ENCODE data around the gene SPDEF. TPM values are rescaled to one million over a fixed set of nuclear protein-coding genes. Genes with fewer than 3 reads are reported as not detected.

The SPDEF gene
- total and polyA plus RNA-seq, 8 donors, result 0.93 to 6.0 (median 1.8) TPM

GRCh38 chr6:34537922-34538550 is 18.1 kb downstream of the SPDEF start:
- ATAC-seq (no peak), DNase-seq (no peak)
- no peak for TF ChIP-seq CTCF (IDR thresholded peaks at IDR 0.05)
- intact Hi-C loops (cut with DNase I), result loop anchor here in 1 of 2 donors (10.0 kb wide), 1 partner anchor 67 kb away; no protein-coding TSS in a partner anchor
- H3K27ac ChIP-seq, result no peak overlapping the region
- no peak overlapping the region for H3K4me3 ChIP-seq
- no peaks in the 10 kb centered on the region for H3K9me3 ChIP-seq
- H3K36me3 ChIP-seq, result no peaks in the 10 kb centered on the region
- H3K27me3 ChIP-seq, result no peaks in the 10 kb centered on the region
- H3K4me1 ChIP-seq, result no peaks in the 10 kb centered on the region

GRCh38 chr6:34536959-34537848 is 18.9 kb downstream of the SPDEF start:
- no peak for TF ChIP-seq CTCF (IDR thresholded peaks at IDR 0.05)
- intact Hi-C loops (cut with DNase I), result loop anchor here in 1 of 2 donors (10.0 kb wide), 1 partner anchor 68 kb away; no protein-coding TSS in a partner anchor
- H3K4me3 ChIP-seq, result no peak overlapping the region
- DNase-seq, result no peak
- H3K4me1 ChIP-seq, result no peaks in the 10 kb centered on the region
- no peaks in the 10 kb centered on the region for H3K9me3 ChIP-seq
- ATAC-seq, result no peak
- H3K36me3 ChIP-seq, result no peaks in the 10 kb centered on the region
- H3K27ac ChIP-seq, result no peak overlapping the region
- no peaks in the 10 kb centered on the region for H3K27me3 ChIP-seq

DNA sequence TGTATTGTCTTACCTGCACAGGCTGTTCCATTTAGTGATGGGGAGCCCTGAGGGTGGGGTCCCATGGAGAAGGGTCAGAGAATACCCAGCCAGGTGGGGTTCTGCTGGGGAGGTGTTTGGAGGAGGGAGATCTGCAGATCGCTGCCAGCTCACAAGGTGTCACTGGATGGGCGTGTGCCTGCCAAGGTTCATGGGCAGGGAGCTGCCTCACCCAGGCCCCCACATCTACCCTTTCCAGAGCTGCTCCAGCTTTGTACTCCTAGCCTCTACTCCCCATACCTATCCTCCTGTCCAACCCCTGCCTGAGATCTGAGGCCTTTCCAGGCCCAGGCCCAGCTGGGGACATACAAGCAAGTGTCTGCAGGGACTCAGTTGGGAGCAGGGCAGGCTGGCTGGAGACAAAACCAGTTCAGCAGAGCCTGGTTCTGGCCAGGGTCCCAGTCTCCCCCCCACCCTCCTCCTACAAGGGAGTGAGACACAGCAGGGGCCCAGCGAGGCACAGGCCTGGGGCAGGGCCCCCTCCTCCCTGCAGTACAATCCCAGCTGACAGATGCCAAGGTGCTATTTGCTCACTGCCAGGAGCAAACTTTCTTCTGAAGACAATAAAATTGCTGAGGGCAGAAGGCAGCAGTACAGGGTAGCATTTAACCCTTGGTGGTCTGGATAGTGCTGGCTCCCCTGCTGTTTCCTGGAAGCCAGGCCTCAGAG is 19.7 kb downstream of the SPDEF start:
- H3K36me3 ChIP-seq, result no peaks in the 10 kb centered on the region
- no peak for TF ChIP-seq CTCF (IDR thresholded peaks at IDR 0.05)
- peak in 1 of 4 donors; percentile 73 for DNase-seq
- ATAC-seq, result no peak
- intact Hi-C loops (cut with DNase I), result loop anchor here in 1 of 2 donors (10.0 kb wide), 1 partner anchor 68 kb away; no protein-coding TSS in a partner anchor
- H3K4me1 ChIP-seq, result no peaks in the 10 kb centered on the region
- H3K27ac ChIP-seq, result no peak overlapping the region
- H3K9me3 ChIP-seq, result no peaks in the 10 kb centered on the region
- no peak overlapping the region for H3K4me3 ChIP-seq
- H3K27me3 ChIP-seq, result no peaks in the 10 kb centered on the region

- DNase-seq (no peak), ATAC-seq (no peak)
- H3K4me1 ChIP-seq, result no peaks in the 10 kb centered on the region
- intact Hi-C loops (cut with DNase I), result loop anchor here in 1 of 2 donors (10.0 kb wide), 1 partner anchor 69 kb away; no protein-coding TSS in a partner anchor
- no peak overlapping the region for H3K4me3 ChIP-seq
- TF ChIP-seq CTCF (IDR thresholded peaks at IDR 0.05), result no peak
- H3K27me3 ChIP-seq, result no peaks in the 10 kb centered on the region
- H3K27ac ChIP-seq, result no peak overlapping the region
- no peaks in the 10 kb centered on the region for H3K9me3 ChIP-seq
- no peaks in the 10 kb centered on the region for H3K36me3 ChIP-seq
Observed at GRCh38 chr6:34535646-34536045, 20.5 kb downstream of the SPDEF start.
